Common myeloid progenitor, CD34-positive (primary cell): Measurements from ENCODE around the gene KIRREL3.
"Not testable (repeated sequence)": the region's sequence is repeated elsewhere in the genome, so short reads cannot be mapped to it uniquely, and the experiment has no call there.

ENCODE experiments used
- CTCF ChIA-PET: fragments of 350-600 bp; sonication (Branson Sonifier 250); formaldehyde crosslinking; loops from one replicate; lab custom pipeline; 2021; ENCODE audit warnings: antibody characterized with exemption; lab: Charles Lee
- POLR2A ChIA-PET: fragments of 350-600 bp; sonication (Branson Sonifier 250); formaldehyde crosslinking; loops from one replicate; lab custom pipeline; 2021; ENCODE audit warnings: antibody characterized with exemption; lab: Charles Lee
- DNase-seq, 3 donors: peaks; one replicate each; pipeline versions ENCODE4 v3.0.0 to v3.0.0-alpha.2; 2013
- H3K27ac ChIP-seq, 2 experiments: 1 replicate in 1 of 2; 2 replicates in 1 of 2; pipeline ENCODE4 v1.7.0; 2013; ENCODE audit warnings: inconsistent platforms in 2 of 2, low read length in 2 of 2, mild to moderate bottlenecking in 2 of 2, low read depth in 1 of 2, moderate library complexity in 1 of 2; ENCODE audit not compliant: severe bottlenecking in 2 of 2, insufficient read depth in 1 of 2, poor library complexity in 1 of 2
- H3K27me3 ChIP-seq, 5 experiments: replicated peaks in 2 of 5; 1 replicate in 3 of 5; 2 replicates in 2 of 5; pipeline versions ENCODE4 v1.6.1 to v1.7.0; 2013; ENCODE audit warnings: low read length in 4 of 5, mild to moderate bottlenecking in 2 of 5, moderate library complexity in 2 of 5, inconsistent platforms in 1 of 5; ENCODE audit not compliant: insufficient read depth in 5 of 5, control insufficient read depth in 4 of 5
- H3K36me3 ChIP-seq, 4 experiments: 1 replicate in 2 of 4; 2 replicates in 2 of 4; pipeline versions ENCODE4 v1.6.1 to v1.7.0; 2013; ENCODE audit warnings: low read length in 3 of 4, control low read depth in 1 of 4, mild to moderate bottlenecking in 1 of 4; ENCODE audit not compliant: control insufficient read depth in 4 of 4, insufficient read depth in 4 of 4
- H3K4me1 ChIP-seq, 4 experiments: 1 replicate in 3 of 4; 2 replicates in 1 of 4; pipeline versions ENCODE4 v1.6.1 to v1.7.1; 2013; ENCODE audit warnings: low read length in 3 of 4, mild to moderate bottlenecking in 3 of 4, control low read depth in 1 of 4, inconsistent platforms in 1 of 4, moderate library complexity in 1 of 4; ENCODE audit not compliant: control insufficient read depth in 4 of 4, insufficient read depth in 4 of 4; ENCODE audit errors: control extremely low read depth in 1 of 4
- H3K4me3 ChIP-seq, 7 experiments: 1 replicate in 4 of 7; 2 replicates in 3 of 7; pipeline versions ENCODE4 v1.5.1 to v1.7.0; 2013; ENCODE audit warnings: mild to moderate bottlenecking in 7 of 7, low read length in 6 of 7, moderate library complexity in 6 of 7, inconsistent platforms in 2 of 7, low read depth in 2 of 7, control low read depth in 1 of 7; ENCODE audit not compliant: insufficient read depth in 4 of 7, control insufficient read depth in 1 of 7; ENCODE audit errors: extremely low read depth in 1 of 7
- H3K9me3 ChIP-seq, 5 experiments: 1 replicate in 4 of 5; 2 replicates in 1 of 5; pipeline versions ENCODE4 v1.6.1 to v1.7.1; 2013; ENCODE audit warnings: low read length in 4 of 5, mild to moderate bottlenecking in 2 of 5, inconsistent platforms in 1 of 5, low read depth in 1 of 5, moderate library complexity in 1 of 5; ENCODE audit not compliant: control insufficient read depth in 4 of 5, insufficient read depth in 2 of 5; ENCODE audit errors: control extremely low read depth in 1 of 5
- WGBS: methylation state at CpG from one replicate; pipeline ENCODE4 v1.1.5; 2013; ENCODE audit not compliant: insufficient coverage; 5-methylcytosine and 5-hydroxymethylcytosine counted together

KIRREL3 gene

GRCh38 chr11:126398721-126399120 lies 601.8 kb downstream of the KIRREL3 start:
- peaks cover 0 to 43% (median 22%) of the 10 kb centered on the region in 4 experiments for H3K4me1 ChIP-seq
- no peak overlapping the region for H3K27ac ChIP-seq
- no peak overlapping the region for H3K4me3 ChIP-seq
- WGBS: 100% methylated on average over 1 of the region's 1 CpG
- ChIA-PET CTCF (no interaction called here), POLR2A (no interaction called here)
- H3K36me3 ChIP-seq: peaks cover 0 to 36% (median 5%) of the 10 kb centered on the region in 4 experiments
- DNase-seq: no peak
- no peaks in the 10 kb centered on the region for H3K27me3 ChIP-seq
- H3K9me3 ChIP-seq: peaks cover 0 to 8% (median 2%) of the 10 kb centered on the region in 5 experiments

DNA sequence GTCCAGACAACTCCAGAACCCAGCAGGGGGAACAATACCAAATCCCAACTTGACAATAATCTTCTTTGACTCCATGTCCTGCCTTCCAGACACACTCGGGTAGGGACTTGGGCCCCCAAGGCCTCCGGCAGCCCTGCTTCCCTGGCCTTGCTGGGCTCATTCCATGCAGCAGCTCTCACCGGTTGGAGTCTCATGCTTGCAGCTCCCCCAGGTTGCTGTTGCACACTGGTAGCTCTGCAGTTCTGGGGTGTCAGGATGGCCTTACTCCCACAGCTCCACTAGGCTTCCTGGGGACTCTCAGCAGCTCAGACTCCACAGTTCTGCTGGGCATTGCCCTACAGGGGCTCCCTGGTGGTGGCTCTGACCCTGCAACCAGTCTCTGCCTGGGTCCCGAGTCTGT lies 602.3 kb downstream of the KIRREL3 start:
- CTCF ChIA-PET: no interaction called here
- POLR2A ChIA-PET: no interaction called here
- DNase-seq: no peak
- H3K9me3 ChIP-seq: peaks cover 0 to 8% (median 2%) of the 10 kb centered on the region in 5 experiments
- 98% methylated on average over 4 of the region's 4 CpGs for WGBS
- H3K27ac ChIP-seq: no peak overlapping the region
- peaks cover 0 to 47% (median 25%) of the 10 kb centered on the region in 4 experiments for H3K4me1 ChIP-seq
- H3K36me3 ChIP-seq: peaks cover 0 to 32% (median 4%) of the 10 kb centered on the region in 4 experiments
- no peaks in the 10 kb centered on the region for H3K27me3 ChIP-seq
- H3K4me3 ChIP-seq: no peak overlapping the region

- Histone ChIP-seq H3K4me1 (peaks cover 7 to 55% (median 39%) of the 10 kb centered on the region in 4 experiments), H3K9me3 (peaks cover 0 to 8% (median 2%) of the 10 kb centered on the region in 5 experiments), H3K27ac (no peak overlapping the region), H3K36me3 (peaks cover 0 to 22% (median 4%) of the 10 kb centered on the region in 4 experiments), H3K27me3 (no peaks in the 10 kb centered on the region), H3K4me3 (no peak overlapping the region)
- ChIA-PET POLR2A (no interaction called here), CTCF (interaction anchor here (0.5 kb wide), 1 partner anchor 38 kb away, joined by 3 read pairs; no protein-coding TSS in a partner anchor)
- no CpG with 5 or more reads among the region's 4 CpGs for WGBS
- DNase-seq: no peak
These were observed 603.6 kb downstream of the KIRREL3 start for GRCh38 chr11:126396965-126397364.

DNA sequence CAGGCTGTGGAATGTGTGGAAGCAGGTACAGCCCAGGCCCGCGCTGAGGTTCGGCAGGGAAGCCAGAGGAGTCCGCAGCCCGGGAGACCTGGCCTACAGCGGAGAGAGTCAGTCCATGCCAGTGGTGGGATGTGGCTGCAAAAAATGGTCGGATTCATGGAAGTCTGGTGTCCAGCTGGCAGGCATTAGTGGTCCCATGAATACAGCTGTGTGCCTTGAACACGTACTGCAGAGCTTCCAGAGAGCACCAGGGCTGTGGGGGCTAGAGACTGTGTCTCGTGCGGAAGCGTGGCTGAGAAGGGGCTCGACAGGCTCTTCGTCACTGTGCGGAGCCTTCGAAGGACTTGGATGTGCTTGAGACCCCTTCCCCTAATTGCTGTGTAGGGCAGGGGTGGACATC lies 604.3 kb downstream of the KIRREL3 start:
- Histone ChIP-seq H3K4me1 (peaks cover 9 to 57% (median 42%) of the 10 kb centered on the region in 4 experiments), H3K36me3 (peaks cover 0 to 22% (median 4%) of the 10 kb centered on the region in 4 experiments)
- H3K27ac ChIP-seq, DNase-seq, H3K9me3 ChIP-seq, CTCF ChIA-PET, H3K4me3 ChIP-seq, POLR2A ChIA-PET, H3K27me3 ChIP-seq: not testable (repeated sequence)
- WGBS: 89% methylated on average over 5 of the region's 15 CpGs

DNA sequence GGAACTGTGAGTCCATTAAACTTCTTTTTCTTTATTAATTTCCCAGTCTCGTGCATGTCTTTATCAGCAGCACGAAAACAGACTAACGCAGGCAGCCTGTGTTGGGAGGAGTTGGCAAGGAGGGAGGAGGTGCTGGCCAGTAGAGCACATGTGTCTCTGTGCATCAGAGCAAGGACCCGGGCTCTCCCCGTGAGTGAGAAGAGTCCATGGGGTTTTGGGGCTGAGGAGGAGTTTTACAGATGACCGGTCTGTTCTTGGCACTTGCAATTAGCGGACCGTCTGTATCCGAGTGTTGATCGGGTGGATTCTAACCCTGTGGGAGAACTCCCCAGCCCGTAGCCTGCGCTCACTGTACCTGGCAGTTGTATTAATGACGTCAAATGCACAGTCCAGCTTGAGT lies 604.8 kb downstream of the KIRREL3 start:
- 93% methylated on average over 2 of the region's 13 CpGs for WGBS
- DNase-seq, POLR2A ChIA-PET, H3K27ac ChIP-seq, H3K4me3 ChIP-seq, H3K9me3 ChIP-seq, H3K27me3 ChIP-seq: not testable (repeated sequence)
- Histone ChIP-seq H3K4me1 (peaks cover 12 to 57% (median 47%) of the 10 kb centered on the region in 4 experiments), H3K36me3 (peaks cover 0 to 22% (median 4%) of the 10 kb centered on the region in 4 experiments)
- CTCF ChIA-PET: interaction anchor here (1.4 kb wide), 1 partner anchor 81 kb away, joined by 4 read pairs; no protein-coding TSS in a partner anchor

GRCh38 chr11:126394634-126395072 lies 605.9 kb downstream of the KIRREL3 start:
- H3K27me3 ChIP-seq, DNase-seq, H3K9me3 ChIP-seq, H3K4me3 ChIP-seq, POLR2A ChIA-PET, H3K27ac ChIP-seq: not testable (repeated sequence)
- WGBS: 17% methylated on average over 1 of the region's 7 CpGs
- CTCF ChIA-PET: interaction anchor here (1.4 to 2.7 kb wide), 2 partner anchors 25 to 80 kb away, joined by 4 to 12 read pairs; no protein-coding TSS in a partner anchor
- Histone ChIP-seq H3K36me3 (peaks cover 0 to 17% (median 3%) of the 10 kb centered on the region in 4 experiments), H3K4me1 (peaks cover 13 to 58% (median 54%) of the 10 kb centered on the region in 4 experiments)

DNA sequence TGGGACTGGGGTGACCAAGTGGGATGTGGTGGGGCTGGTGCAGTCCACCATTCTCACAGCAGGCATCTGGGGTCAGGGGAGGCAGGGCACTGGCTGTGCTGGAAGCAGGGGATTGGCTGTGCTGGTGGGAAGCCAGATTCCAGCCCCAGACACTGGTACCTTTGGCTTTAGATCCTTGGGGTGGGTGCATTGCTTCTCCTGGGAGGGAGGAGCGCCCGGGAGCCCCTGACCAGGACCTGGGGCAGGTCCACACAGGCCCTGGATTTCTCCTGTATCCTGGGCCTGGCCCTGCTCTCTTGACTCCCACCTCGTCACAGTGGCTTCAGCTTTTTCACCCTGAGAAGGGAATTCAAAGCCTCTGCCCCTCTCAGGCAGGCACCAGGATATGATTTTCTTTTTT lies 606.5 kb downstream of the KIRREL3 start:
- WGBS: 90% methylated on average over 3 of the region's 3 CpGs
- ChIA-PET CTCF (interaction anchor here (1.4 to 2.7 kb wide), 3 partner anchors 25 to 79 kb away, joined by 3 to 12 read pairs (median 4); no protein-coding TSS in a partner anchor), POLR2A (no interaction called here)
- Histone ChIP-seq H3K9me3 (no peaks in the 10 kb centered on the region), H3K36me3 (peaks cover 0 to 16% (median 3%) of the 10 kb centered on the region in 4 experiments), H3K4me3 (no peak overlapping the region), H3K27ac (no peak overlapping the region), H3K4me1 (peaks cover 13 to 63% (median 59%) of the 10 kb centered on the region in 4 experiments), H3K27me3 (no peaks in the 10 kb centered on the region)
- no peak for DNase-seq
